Stimulated activated naive CD8-positive, alpha-beta T cell treated with anti-CD3 and anti-CD28 coated beads, Interleukin-15, Interleukin-2, amounts not matched to agents 100 ng/mL and 50 ng/mL, for 24 hours (primary cell): ENCODE data around the gene SUSD3.
A peak's percentile ranks its signal among the peaks of the same experiment; 100 is the strongest.

Source experiments
- H3K27ac Mint-ChIP-seq: one replicate; pipeline ENCODE4 v1.8.0; 2021; ENCODE audit warnings: mild to moderate bottlenecking, mixed read lengths
- H3K27me3 Mint-ChIP-seq: one replicate; pipeline ENCODE4 v1.8.0; 2021; ENCODE audit warnings: mixed read lengths
- H3K36me3 Mint-ChIP-seq: one replicate; pipeline ENCODE4 v1.8.0; 2021; ENCODE audit warnings: low read depth, mixed read lengths
- H3K4me1 Mint-ChIP-seq: one replicate; pipeline ENCODE4 v1.8.0; 2021; ENCODE audit warnings: low read depth, mixed read lengths
- H3K4me3 Mint-ChIP-seq: one replicate; pipeline ENCODE4 v1.8.0; 2021; ENCODE audit warnings: mild to moderate bottlenecking, mixed read lengths
- H3K9me3 Mint-ChIP-seq: one replicate; pipeline ENCODE4 v1.8.0; 2021; ENCODE audit warnings: mixed read lengths

The SUSD3 gene

DNA sequence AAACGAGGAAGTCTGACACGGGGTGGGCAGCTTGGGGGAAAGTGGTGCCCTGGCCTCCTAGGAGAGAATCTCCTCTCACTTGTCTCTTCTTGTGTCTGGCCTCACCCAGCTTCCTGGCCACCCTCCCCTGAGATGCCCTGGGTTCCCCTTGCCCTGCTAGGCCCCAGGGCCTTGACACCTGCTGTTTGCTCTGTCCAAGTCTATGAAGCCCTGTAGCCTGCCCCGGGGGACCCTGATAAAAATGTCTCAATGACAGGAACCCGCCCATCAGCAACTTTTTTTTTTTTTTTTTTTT is 35.0 kb upstream of the SUSD3 start:
- Mint-ChIP-seq H3K9me3 (no peaks in the 10 kb centered on the region), H3K27ac (peak overlapping the region; percentile 36), H3K36me3 (peaks cover 32% of the 10 kb centered on the region), H3K27me3 (no peaks in the 10 kb centered on the region), H3K4me3 (no peak overlapping the region), H3K4me1 (peaks cover 57% of the 10 kb centered on the region)

DNA sequence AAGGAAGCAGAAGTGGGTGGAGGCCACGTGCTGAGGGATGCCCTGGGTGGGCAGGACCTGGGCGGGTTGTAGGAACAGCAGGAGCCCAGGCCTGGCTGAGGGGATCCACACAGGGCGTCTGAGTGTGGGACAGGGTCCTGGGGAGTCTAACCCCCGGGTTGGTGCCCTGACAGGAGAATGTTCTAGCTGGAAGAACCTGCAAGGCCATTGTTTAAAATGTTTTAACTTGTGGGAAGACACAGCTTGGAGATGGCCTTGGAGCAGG is 33.9 kb upstream of the SUSD3 start:
- Mint-ChIP-seq H3K27me3 (no peaks in the 10 kb centered on the region), H3K36me3 (peaks cover 25% of the 10 kb centered on the region), H3K4me1 (peaks cover 66% of the 10 kb centered on the region), H3K27ac (peak overlapping the region; percentile 65), H3K4me3 (no peak overlapping the region), H3K9me3 (no peaks in the 10 kb centered on the region)

DNA sequence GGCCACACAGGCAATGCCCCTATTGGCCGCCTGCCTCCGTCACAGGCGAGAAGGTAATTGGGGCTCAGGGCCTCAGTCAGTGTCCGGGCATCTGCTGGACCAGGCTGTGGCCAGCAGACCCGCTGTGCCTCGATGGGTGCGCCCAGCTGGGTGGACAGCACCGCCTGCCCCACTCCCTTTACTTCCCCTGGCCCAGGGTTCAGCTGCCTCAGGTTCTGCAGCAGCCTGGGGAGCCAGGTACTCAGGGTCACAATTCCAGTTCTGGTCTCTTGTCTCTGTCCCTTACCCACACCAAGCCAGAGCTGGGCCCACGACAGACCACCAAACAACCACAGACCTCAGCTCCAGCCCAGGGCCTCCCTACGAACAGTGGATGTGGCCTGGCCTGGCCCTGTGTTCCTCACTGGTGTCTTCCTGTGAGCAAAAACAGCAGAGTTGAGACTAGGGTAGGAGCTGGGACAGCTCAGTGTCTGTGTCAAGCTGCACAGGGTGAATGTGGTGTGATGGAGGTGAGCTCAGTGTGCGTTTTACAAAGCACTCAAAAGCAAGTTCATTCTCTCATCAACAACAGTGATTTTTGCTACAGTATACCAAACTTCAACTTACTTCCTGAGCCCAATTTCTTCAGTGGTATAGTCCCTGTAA is 33.4 kb upstream of the SUSD3 start:
- Mint-ChIP-seq H3K27ac (peak overlapping the region; percentile 85), H3K4me3 (no peak overlapping the region), H3K4me1 (peaks cover 69% of the 10 kb centered on the region), H3K27me3 (no peaks in the 10 kb centered on the region), H3K36me3 (peaks cover 28% of the 10 kb centered on the region), H3K9me3 (no peaks in the 10 kb centered on the region)

DNA sequence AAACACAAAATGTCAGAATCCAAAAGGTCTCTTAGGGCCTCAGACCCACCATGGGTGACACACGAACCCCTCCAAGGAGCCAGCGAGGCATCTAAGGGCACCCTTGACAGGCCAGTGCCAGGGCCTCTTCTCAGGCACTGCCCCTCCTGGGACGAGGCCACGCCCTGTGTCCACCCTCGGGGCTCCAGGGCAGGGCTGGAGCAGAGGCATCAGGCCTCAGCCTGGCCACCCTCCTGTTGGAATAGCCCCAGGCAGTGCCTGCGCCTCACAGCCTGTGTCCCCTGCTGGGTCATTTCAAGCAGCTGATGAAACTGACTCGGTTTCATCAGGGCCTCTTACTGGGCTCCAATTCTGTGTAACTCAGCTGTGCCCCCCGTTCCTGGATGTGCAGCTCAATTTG is 32.8 kb upstream of the SUSD3 start:
- Mint-ChIP-seq H3K36me3 (peaks cover 33% of the 10 kb centered on the region), H3K27ac (peak overlapping the region; percentile 85), H3K4me3 (no peak overlapping the region)

DNA sequence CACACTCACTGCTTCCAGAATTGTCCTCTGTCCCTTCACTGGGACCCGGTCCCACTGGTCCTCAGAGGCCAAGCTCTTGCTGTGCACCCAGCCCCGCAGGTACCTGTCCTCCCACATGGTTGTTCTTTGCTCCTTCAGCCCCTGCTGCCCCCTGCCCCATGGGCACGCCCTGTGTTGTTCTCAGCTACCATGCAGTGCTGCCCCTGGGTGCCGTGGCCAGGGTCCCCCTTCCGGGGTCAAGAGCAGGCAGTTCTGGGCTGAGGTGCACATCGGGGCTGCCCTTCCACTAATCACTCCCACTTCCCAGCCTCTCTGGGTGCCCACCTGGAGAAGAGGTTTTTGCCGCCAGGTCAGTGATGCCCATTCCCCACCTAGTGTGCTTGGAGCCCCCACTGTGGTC is 31.9 kb upstream of the SUSD3 start:
- H3K9me3 Mint-ChIP-seq = no peaks in the 10 kb centered on the region
- no peak overlapping the region for H3K27ac Mint-ChIP-seq
- no peak overlapping the region for H3K4me3 Mint-ChIP-seq
- peaks cover 64% of the 10 kb centered on the region for H3K4me1 Mint-ChIP-seq
- peaks cover 34% of the 10 kb centered on the region for H3K36me3 Mint-ChIP-seq
- no peaks in the 10 kb centered on the region for H3K27me3 Mint-ChIP-seq

More for the DNA sequence above, 32.8 kb upstream of the SUSD3 start:
- H3K9me3 Mint-ChIP-seq = no peaks in the 10 kb centered on the region
- H3K4me1 Mint-ChIP-seq = peaks cover 65% of the 10 kb centered on the region
- no peaks in the 10 kb centered on the region for H3K27me3 Mint-ChIP-seq

DNA sequence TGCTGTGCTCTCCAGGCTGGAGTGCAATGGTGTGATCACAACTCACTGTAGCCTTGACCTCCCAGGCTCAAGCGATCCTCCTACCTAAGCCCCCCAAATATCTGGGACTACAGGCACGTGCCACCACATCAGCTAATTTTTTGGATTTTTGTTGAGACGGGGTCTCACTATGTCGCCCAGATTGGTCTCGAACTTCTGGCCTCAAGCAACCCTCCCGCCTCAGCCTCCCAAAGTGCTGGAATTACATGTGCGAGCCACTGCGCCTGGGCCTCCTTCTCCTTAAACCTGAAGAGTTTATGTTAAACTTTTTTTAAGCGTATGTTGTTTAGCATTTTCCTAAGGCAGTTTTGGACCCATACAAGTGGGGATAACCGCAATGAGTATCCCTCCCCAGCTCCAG is 30.8 kb upstream of the SUSD3 start:
- Mint-ChIP-seq H3K27ac (peak overlapping the region; percentile 93), H3K36me3 (peaks cover 35% of the 10 kb centered on the region), H3K4me1 (peaks cover 72% of the 10 kb centered on the region), H3K9me3 (no peaks in the 10 kb centered on the region), H3K4me3 (no peak overlapping the region), H3K27me3 (no peaks in the 10 kb centered on the region)

DNA sequence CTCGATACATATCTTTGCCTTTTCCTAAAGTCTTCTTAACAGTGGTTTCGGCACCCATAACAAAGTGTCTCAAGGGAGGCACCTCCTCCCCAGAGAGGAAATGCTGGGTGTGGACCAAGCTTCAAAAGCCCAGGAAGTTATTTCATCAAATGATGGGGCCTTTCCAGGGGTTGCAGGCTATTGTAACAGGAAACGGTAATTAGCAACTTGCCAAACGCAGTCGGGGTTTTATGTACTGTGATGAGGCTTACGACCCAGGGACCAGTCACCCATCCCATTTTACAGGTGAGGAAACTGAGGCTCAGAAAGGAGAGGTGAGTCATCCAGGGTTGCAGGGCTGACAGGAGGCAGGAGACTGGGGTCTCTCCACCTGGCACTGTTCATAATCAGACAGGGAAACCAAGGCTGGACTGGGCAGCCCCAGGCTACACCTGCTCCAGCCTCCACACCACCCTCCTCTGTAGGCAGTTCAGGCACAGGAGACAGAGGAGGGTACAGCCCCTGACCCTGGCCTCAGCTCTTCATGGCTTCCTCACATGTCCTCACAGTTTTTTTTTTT is 30.0 kb upstream of the SUSD3 start:
- no peaks in the 10 kb centered on the region for H3K9me3 Mint-ChIP-seq
- peak overlapping the region; percentile 65 for H3K4me3 Mint-ChIP-seq
- H3K27me3 Mint-ChIP-seq = no peaks in the 10 kb centered on the region
- peaks cover 75% of the 10 kb centered on the region for H3K4me1 Mint-ChIP-seq
- peak overlapping the region; percentile 93 for H3K27ac Mint-ChIP-seq
- H3K36me3 Mint-ChIP-seq = peaks cover 37% of the 10 kb centered on the region

DNA sequence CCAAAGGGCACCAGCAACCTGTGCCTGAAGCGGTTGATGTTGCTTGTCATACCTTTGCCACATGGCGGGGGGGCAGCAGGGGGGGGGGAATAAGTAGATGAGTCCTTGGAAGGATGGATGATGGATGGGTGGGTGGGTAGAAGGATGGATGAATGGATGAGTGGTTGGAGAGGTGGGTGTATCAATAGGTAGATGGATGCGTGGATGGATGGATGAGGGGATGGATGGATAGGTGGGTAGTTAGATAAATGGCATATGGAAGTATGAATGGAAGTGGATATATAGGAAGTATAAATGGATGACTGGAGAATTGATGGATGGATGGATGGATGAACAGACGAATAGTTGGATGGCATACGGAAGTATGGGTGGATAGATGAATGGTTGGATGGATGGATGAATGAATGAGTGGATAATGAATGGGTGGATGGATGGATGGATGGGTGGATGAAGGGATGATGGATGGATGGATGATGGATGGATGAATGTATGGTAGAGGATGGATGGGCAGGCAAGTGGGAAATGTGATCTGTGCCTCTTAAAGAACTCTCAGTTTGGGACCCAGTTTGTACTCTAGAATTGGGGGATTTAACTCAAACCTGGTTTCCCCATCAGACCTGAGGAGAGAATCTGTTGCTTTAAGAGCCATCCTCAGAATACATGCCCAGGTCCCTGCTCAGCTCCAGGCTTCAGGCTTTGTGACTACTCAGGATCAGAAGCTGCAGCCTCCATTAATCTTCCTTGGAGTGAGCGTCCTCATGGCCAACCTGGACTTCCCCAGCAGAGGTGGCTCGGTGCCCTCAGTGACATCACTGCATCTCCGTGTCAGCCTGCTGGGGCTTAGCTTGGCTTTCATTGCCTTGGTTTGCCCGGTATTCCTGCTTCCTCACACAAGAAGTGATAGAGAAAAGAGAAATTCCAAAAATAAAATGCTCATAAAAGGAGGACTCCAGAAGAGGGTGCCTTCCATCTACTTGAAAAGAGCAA is 27.6 kb upstream of the SUSD3 start:
- H3K4me3 Mint-ChIP-seq = no peak overlapping the region
- H3K27ac Mint-ChIP-seq = peak overlapping the region; percentile 10
- no peaks in the 10 kb centered on the region for H3K9me3 Mint-ChIP-seq
- no peaks in the 10 kb centered on the region for H3K27me3 Mint-ChIP-seq
- peaks cover 42% of the 10 kb centered on the region for H3K36me3 Mint-ChIP-seq
- peaks cover 61% of the 10 kb centered on the region for H3K4me1 Mint-ChIP-seq

DNA sequence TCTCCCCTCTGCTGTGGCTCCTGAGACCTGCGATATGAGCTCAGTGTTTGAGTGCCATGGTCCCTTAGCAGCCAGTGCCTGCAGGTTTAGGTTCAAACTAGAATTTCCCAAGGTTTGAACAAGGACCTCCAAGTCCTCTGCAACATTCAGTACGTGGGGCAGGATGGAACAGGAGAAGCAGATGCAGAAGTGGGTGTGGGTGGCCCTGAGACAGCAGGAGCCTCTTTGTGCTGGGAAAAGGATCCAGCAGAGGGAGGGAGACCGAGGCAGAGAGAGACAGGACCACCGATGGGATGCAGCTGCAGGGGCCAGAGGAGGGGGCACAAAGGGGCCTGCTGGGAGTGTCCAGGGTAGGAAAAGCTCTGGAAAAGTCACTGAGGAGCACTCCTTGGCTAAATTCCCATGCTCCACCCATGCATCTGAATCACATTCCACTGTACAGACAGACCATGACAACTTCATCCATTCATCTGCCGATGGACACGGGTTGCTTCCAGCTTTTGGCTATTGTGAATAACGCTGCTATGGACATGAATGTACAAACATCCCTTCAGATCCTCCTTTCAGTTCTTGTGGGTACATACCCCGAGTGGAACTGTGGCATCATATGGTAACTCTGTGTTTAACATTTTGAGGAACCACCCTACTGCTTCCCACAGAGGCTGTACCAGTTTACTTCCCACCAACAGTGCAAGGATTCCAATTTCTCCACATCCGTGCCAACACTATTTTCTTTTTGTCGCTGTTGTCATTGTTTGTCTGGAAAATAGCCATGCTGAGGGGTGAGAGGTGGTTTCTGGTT is 26.7 kb upstream of the SUSD3 start:
- Mint-ChIP-seq H3K27ac (peak overlapping the region; percentile 74), H3K9me3 (no peaks in the 10 kb centered on the region), H3K4me1 (peaks cover 66% of the 10 kb centered on the region), H3K36me3 (peaks cover 42% of the 10 kb centered on the region), H3K27me3 (no peaks in the 10 kb centered on the region), H3K4me3 (no peak overlapping the region)

DNA sequence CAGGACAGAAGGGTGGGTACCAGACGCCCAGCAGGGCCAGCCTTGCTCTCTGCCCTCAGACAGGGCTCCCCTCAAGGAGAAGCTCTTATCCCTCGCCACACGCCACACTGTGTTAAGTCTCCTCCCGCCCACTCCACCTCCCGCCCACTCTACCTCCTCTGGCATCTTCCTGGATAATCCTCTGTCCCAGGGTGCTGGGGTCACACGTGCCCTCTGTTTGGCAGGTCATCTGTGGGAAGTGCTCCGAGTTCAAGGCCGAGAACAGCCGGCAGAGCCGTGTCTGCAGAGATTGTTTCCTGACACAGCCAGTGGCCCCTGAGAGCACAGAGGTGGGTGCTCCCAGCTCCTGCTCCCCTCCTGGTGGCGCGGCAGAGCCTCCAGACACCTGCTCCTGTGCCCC is 26.0 kb upstream of the SUSD3 start:
- H3K9me3 Mint-ChIP-seq = no peaks in the 10 kb centered on the region
- peaks cover 39% of the 10 kb centered on the region for H3K36me3 Mint-ChIP-seq
- H3K4me1 Mint-ChIP-seq = peaks cover 65% of the 10 kb centered on the region
- no peak overlapping the region for H3K4me3 Mint-ChIP-seq
- no peaks in the 10 kb centered on the region for H3K27me3 Mint-ChIP-seq
- H3K27ac Mint-ChIP-seq = peak overlapping the region; percentile 74

DNA sequence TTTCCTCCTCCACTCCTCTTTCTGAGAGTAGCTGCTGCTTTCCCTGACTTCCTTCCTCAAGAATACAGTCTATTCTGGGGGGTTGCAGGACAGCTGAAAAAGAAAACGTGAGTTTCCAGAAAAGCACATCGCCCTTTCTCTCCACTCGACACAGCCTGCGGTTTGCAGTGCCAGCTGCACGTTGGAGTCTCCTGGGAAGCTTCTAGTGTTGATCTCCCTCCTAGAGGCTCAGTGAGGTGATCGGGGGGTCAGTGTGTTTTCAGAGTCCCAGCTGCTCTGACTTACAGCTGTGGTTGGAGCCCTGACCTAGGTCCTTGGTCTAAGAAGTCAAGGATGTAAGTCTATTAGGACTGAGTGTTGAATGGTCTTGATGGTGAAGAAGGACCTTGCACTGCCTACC is 25.0 kb upstream of the SUSD3 start:
- Mint-ChIP-seq H3K27me3 (no peaks in the 10 kb centered on the region), H3K4me3 (no peak overlapping the region), H3K4me1 (peaks cover 60% of the 10 kb centered on the region), H3K9me3 (no peaks in the 10 kb centered on the region), H3K27ac (no peak overlapping the region), H3K36me3 (peaks cover 34% of the 10 kb centered on the region)

DNA sequence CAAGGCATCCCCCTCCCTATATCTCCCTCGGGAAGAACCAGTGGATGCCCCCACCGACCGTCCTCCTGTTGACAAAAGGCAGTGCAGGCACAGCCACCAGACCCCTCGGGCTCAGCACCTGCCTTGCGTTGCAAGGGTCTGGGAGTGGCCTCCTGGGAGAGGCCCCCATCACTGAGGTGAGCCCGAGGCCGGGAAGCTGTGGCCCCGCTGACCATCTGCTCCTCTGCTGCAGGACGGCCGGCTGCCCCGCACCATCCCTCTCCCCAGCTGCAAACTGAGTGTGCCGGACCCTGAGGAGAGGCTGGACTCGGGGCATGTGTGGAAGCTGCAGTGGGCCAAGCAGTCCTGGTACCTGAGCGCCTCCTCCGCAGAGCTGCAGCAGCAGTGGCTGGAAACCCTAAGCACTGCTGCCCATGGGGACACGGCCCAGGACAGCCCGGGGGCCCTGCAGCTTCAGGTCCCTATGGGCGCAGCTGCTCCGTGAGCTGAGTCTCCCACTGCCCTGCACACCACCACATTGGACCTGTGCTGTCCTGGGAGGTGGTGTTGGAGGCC is 23.3 kb upstream of the SUSD3 start:
- Mint-ChIP-seq H3K36me3 (peaks cover 26% of the 10 kb centered on the region), H3K4me3 (no peak overlapping the region), H3K27me3 (no peaks in the 10 kb centered on the region), H3K27ac (no peak overlapping the region), H3K4me1 (peaks cover 46% of the 10 kb centered on the region), H3K9me3 (no peaks in the 10 kb centered on the region)

DNA sequence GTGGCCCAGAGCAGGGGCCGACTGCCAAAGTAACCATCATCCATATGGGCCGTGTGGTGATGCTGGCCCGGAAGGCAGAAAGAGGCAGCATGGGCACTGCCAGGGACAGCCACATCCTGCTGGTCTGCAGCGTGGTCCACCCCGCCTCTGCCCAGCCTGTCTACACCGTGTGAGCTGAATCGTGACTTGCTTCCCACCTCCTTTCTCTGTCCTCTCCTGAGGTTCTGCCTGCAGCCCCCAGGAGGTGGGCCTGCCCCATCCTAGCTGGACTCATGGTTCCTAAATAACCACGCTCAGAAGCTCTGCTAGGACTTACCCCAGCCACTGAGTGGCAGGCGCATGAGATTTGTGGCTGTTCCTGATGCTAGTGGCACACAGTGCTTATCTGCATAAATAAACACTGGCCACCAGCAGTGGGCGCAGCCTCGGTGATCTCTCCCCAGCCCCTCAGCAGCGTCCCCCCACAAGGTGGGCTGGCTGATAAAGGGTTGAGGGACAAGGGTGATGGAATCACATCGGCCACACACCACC is 22.6 kb upstream of the SUSD3 start:
- peaks cover 43% of the 10 kb centered on the region for H3K4me1 Mint-ChIP-seq
- H3K36me3 Mint-ChIP-seq = peaks cover 21% of the 10 kb centered on the region

DNA sequence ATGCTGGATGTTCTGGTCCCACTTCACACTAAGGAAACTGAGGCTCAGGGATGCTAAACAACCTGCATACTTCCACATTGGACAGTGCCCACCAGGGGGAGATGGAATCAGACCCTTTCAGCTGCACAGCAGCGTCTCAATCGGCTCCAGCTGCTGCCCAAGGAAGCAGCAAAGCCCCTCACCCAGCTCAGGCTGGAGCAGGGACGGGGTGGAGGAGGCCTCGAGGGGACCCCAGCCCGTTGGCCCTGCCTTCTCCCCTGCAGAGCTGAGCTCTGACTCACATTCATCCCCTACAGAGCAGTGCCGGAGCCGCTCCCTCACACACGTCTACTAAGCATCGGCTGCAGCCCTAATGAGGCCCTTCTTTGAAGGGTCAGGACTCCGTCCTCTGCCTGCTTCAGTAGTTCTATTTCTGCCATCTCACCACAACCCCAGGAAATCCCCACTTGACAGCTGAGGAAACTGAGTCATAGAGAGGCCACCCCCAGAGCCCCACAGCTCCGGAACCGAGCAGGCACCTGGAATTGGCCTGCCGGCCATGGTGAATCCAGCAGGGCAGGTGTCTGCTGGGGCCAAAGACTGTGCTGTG is 21.5 kb upstream of the SUSD3 start:
- no peaks in the 10 kb centered on the region for H3K9me3 Mint-ChIP-seq
- H3K36me3 Mint-ChIP-seq = peaks cover 14% of the 10 kb centered on the region
- peaks cover 44% of the 10 kb centered on the region for H3K4me1 Mint-ChIP-seq
- H3K27ac Mint-ChIP-seq = peak overlapping the region; percentile 63
- no peak overlapping the region for H3K4me3 Mint-ChIP-seq
- no peaks in the 10 kb centered on the region for H3K27me3 Mint-ChIP-seq

More for the DNA sequence above, 22.6 kb upstream of the SUSD3 start:
- no peaks in the 10 kb centered on the region for H3K27me3 Mint-ChIP-seq
- no peaks in the 10 kb centered on the region for H3K9me3 Mint-ChIP-seq
- no peak overlapping the region for H3K4me3 Mint-ChIP-seq
- no peak overlapping the region for H3K27ac Mint-ChIP-seq
